OCI-LY1 (cell line): ENCODE measurements around the gene SLC38A8.

Experiments used
- EZH2 ChIP-seq: fragments of 200-600 bp; sonication (generic), shearing (Covaris generic); IDR thresholded peaks from 2 replicates; pipeline ENCODE4 v1.8.0; 2017; ENCODE audit warnings: borderline replicate concordance, mixed run types, mild to moderate bottlenecking, antibody characterized with exemption, low read length, moderate library complexity, mixed read lengths
- TF ChIP-seq, protein P1 (sequence below): fragments of 200-600 bp; sonication (generic), shearing (Covaris generic); IDR thresholded peaks from 2 replicates; pipeline ENCODE4 v1.5.1; 2017; ENCODE audit warnings: mild to moderate bottlenecking, antibody characterized with exemption, low read length, moderate library complexity, mixed read lengths

DNA sequence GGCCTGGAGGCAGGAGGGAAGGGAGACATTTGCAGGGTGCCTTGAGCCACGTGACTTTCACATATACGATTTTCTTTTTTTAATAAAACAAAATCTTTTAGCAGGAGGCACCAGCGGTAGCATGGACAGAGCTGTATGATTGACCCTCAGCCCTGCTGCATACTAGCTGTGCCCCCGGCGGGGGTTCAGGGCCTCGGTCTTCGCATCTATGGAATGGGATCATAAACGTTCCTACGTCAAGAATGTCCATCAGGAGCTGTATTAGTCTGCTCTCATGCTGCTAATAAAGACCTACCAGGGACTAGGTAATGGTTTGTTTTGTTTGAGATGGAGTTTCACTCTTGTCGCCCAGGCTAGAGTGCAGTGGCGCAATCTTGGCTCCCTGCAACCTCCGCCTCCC lies 27.2 kb downstream of the SLC38A8 start:
- no peak for TF ChIP-seq EZH2
- TF ChIP-seq, protein P1, sequence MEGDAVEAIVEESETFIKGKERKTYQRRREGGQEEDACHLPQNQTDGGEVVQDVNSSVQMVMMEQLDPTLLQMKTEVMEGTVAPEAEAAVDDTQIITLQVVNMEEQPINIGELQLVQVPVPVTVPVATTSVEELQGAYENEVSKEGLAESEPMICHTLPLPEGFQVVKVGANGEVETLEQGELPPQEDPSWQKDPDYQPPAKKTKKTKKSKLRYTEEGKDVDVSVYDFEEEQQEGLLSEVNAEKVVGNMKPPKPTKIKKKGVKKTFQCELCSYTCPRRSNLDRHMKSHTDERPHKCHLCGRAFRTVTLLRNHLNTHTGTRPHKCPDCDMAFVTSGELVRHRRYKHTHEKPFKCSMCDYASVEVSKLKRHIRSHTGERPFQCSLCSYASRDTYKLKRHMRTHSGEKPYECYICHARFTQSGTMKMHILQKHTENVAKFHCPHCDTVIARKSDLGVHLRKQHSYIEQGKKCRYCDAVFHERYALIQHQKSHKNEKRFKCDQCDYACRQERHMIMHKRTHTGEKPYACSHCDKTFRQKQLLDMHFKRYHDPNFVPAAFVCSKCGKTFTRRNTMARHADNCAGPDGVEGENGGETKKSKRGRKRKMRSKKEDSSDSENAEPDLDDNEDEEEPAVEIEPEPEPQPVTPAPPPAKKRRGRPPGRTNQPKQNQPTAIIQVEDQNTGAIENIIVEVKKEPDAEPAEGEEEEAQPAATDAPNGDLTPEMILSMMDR: no peak
